BLaER1 (cell line): ENCODE measurements around the gene AWAT2.

Experiments
- H3K27ac ChIP-seq: shearing (Covaris generic); formaldehyde crosslinking; 2 replicates; pipeline ENCODE4 v1.8.1; 2022
- H3K27me3 ChIP-seq: shearing (Covaris generic); formaldehyde crosslinking; 2 replicates; pipeline ENCODE4 v1.8.1; 2022
- H3K36me3 ChIP-seq: shearing (Covaris generic); formaldehyde crosslinking; 2 replicates; pipeline ENCODE4 v1.8.1; 2022
- H3K4me1 ChIP-seq: shearing (Covaris generic); formaldehyde crosslinking; 2 replicates; pipeline ENCODE4 v1.8.1; 2022
- H3K4me2 ChIP-seq: shearing (Covaris generic); formaldehyde crosslinking; 2 replicates; pipeline ENCODE4 v1.8.1; 2022
- H3K4me3 ChIP-seq: shearing (Covaris generic); formaldehyde crosslinking; 2 replicates; pipeline ENCODE4 v1.8.1; 2022
- H3K9ac ChIP-seq: shearing (Covaris generic); formaldehyde crosslinking; 2 replicates; pipeline ENCODE4 v1.8.1; 2022
- H3K9me3 ChIP-seq: shearing (Covaris generic); formaldehyde crosslinking; 2 replicates; pipeline ENCODE4 v1.8.1; 2022
- H4K20me1 ChIP-seq: shearing (Covaris generic); formaldehyde crosslinking; 2 replicates; pipeline ENCODE4 v1.8.1; 2022
- Cebpa-rat ChIP-seq: shearing (Covaris generic); IDR thresholded peaks from 2 replicates; pipeline ENCODE4 v1.8.1; 2022

Gene AWAT2

DNA sequence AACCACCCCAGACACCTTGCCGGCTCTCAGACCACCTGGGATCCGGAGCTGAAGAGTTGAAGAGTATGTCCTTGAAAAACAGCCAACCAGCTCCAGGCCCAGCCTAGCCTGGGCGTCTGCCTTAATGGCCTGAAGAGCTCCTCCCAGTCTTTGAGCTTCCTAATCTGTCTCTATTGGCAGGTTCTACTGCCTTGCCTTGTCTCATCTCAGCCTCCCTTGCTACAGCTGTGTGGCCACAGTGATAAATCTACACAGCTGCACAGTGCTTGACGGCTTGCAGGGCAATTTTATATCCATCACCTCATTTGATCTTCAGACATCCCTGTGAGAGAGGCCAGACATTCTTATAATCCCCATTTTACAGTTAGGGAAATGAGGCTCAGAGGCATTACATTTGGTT is 19.9 kb downstream of the AWAT2 start:
- H3K4me3 ChIP-seq: no peak overlapping the region
- no peak overlapping the region for H3K4me2 ChIP-seq
- H3K9me3 ChIP-seq: no peaks in the 10 kb centered on the region
- TF ChIP-seq Cebpa-rat: no peak
- H4K20me1 ChIP-seq: no peaks in the 10 kb centered on the region; the same call in 1 of the 2 replicates
- no peak overlapping the region for H3K9ac ChIP-seq
- H3K27me3 ChIP-seq: peaks cover 78% of the 10 kb centered on the region
- no peak overlapping the region for H3K27ac ChIP-seq
- H3K36me3 ChIP-seq: no peaks in the 10 kb centered on the region
- peaks cover 50% of the 10 kb centered on the region for H3K4me1 ChIP-seq

DNA sequence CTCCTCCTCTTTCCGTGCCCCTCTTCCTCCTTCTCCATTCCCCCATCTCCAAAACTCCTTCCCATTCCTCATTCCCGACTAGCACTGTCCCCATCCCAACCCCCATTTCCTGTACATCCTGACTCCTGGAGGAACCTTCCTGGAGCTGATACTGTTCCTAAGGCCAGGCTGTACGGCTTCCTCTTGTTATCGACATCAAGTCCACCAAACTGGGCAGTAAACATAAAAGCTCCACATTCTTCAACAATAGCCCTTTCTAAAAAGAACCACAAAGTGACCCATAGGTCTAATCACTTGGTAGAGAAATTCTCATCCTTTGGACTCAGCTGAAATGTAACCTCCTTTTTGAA is 22.9 kb downstream of the AWAT2 start:
- H3K27ac ChIP-seq: no peak overlapping the region
- H3K4me2 ChIP-seq: no peak overlapping the region
- no peak overlapping the region for H3K9ac ChIP-seq
- H3K27me3 ChIP-seq: peaks cover 90% of the 10 kb centered on the region
- no peaks in the 10 kb centered on the region; the same call in 1 of the 2 replicates for H4K20me1 ChIP-seq
- peaks cover 23% of the 10 kb centered on the region for H3K4me1 ChIP-seq
- H3K4me3 ChIP-seq: no peak overlapping the region
- H3K36me3 ChIP-seq: no peaks in the 10 kb centered on the region
- no peaks in the 10 kb centered on the region for H3K9me3 ChIP-seq
- TF ChIP-seq Cebpa-rat: no peak

DNA sequence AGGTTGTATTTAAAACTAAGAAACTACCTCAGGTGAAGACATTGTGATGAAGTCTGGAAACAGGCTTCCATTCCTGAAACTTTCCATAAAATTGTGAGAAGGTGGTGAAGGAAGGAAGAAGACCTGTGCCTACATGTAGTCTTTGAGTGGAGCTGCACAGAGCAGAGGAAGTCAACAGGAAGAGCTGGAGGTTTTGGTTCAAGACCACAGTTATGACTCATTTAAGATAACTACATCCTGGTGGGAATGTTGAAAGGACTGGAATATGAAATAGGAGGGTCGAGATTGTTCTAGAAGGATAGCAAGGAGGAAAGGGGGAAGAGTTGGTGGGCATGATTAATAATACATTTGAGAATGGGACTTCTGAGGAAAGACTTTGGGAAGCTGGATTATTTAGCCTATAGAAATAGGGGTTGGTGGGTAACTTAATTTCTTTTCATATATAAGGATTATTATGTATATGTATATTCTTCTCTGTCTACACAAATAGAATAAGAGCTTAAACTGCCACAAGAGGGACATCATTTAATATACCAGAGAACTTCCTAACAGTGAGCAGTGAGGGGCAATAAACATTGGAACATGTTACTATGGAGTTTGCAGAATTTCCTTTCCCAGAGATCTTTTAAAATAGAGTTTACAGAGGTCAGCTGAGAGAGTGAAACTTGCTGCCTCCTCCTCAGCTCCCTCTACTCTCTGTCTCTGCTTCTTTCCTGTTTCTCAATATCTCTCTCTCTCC is 23.5 kb downstream of the AWAT2 start:
- no peak overlapping the region for H3K9ac ChIP-seq
- H4K20me1 ChIP-seq: no peaks in the 10 kb centered on the region; the same call in 1 of the 2 replicates
- H3K4me2 ChIP-seq: peak overlapping the region; percentile 23
- peaks cover 91% of the 10 kb centered on the region for H3K27me3 ChIP-seq
- H3K4me1 ChIP-seq: peaks cover 18% of the 10 kb centered on the region
- H3K36me3 ChIP-seq: no peaks in the 10 kb centered on the region
- no peaks in the 10 kb centered on the region for H3K9me3 ChIP-seq
- no peak overlapping the region for H3K4me3 ChIP-seq
- no peak for TF ChIP-seq Cebpa-rat
- no peak overlapping the region for H3K27ac ChIP-seq

DNA sequence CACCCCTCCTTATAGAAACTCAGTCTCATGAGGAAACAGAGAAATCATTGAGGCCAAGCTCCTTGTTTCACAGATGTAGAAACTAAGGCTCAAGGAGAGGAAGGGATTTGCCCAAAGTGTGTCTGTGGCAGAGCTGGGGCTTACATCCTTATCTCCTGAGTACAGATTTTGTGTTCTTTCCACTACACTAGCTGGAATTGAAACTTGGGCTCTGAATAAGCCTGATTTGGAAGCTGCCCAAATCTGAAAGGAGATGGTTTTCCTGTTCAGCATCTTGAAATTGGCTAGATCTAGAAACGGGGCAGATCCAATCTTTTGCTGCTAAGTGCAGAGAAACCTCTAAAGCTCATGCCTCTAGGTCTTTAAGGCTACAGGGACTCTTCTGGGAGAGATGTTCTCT is 24.3 kb downstream of the AWAT2 start:
- no peak overlapping the region for H3K4me3 ChIP-seq
- no peak overlapping the region for H3K9ac ChIP-seq
- TF ChIP-seq Cebpa-rat: no peak
- no peak overlapping the region for H3K27ac ChIP-seq
- no peaks in the 10 kb centered on the region for H3K9me3 ChIP-seq
- no peaks in the 10 kb centered on the region; the same call in 1 of the 2 replicates for H4K20me1 ChIP-seq
- peaks cover 15% of the 10 kb centered on the region for H3K4me1 ChIP-seq
- H3K27me3 ChIP-seq: peaks cover 89% of the 10 kb centered on the region
- H3K36me3 ChIP-seq: no peaks in the 10 kb centered on the region
- peak overlapping the region; percentile 23 for H3K4me2 ChIP-seq

DNA sequence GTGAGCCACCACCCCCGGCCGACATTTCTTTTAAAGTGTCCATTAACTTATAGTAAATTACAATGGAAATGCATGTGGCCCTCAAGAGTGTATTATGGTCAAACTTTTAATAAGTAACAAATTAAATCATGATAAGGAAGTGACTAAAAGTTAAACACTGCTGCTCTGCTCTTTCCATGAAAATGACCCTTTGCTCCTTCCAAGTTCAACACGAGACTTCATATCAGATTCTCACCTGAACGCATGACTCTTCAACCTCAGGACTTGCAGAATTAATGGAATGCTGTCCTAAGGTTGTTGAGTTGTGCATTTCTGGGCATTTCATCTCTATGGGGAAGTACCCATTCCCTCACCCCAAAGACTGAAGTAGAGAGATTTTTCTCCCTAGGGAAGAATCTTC is 27.1 kb downstream of the AWAT2 start:
- H3K9ac ChIP-seq: no peak overlapping the region
- peaks cover 66% of the 10 kb centered on the region for H3K27me3 ChIP-seq
- no peaks in the 10 kb centered on the region for H3K36me3 ChIP-seq
- no peak overlapping the region for H3K4me3 ChIP-seq
- H4K20me1 ChIP-seq: no peaks in the 10 kb centered on the region
- H3K4me2 ChIP-seq: no peak overlapping the region
- peaks cover 15% of the 10 kb centered on the region for H3K4me1 ChIP-seq
- H3K9me3 ChIP-seq: peaks cover 15% of the 10 kb centered on the region; the same call in 1 of the 2 replicates
- TF ChIP-seq Cebpa-rat: no peak
- no peak overlapping the region for H3K27ac ChIP-seq

DNA sequence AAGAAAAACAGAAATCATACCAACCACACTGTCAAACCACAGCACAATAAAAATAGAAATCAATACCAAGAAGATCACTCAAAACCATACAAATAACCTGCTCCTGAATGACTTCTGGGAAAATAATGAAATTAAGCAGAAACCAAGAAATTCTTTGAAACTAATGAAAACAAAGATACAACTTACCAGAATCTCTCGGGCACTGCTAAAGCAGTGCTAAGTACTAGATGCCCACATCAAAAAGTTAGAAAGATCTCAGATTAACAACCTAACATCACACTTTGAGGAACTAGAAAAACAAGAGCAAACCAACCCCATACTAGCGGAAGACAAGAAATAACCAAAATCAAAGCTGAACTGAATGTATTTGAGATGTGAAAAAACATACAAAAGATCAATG is 33.2 kb downstream of the AWAT2 start:
- peaks cover 15% of the 10 kb centered on the region; the same call in 1 of the 2 replicates for H3K9me3 ChIP-seq
- no peaks in the 10 kb centered on the region for H4K20me1 ChIP-seq
- TF ChIP-seq Cebpa-rat: no peak
- H3K36me3 ChIP-seq: no peaks in the 10 kb centered on the region
- no peaks in the 10 kb centered on the region for H3K4me1 ChIP-seq
- H3K4me2 ChIP-seq: no peak overlapping the region
- no peak overlapping the region for H3K9ac ChIP-seq
- H3K27me3 ChIP-seq: peaks cover 65% of the 10 kb centered on the region
- no peak overlapping the region for H3K4me3 ChIP-seq
- no peak overlapping the region for H3K27ac ChIP-seq

DNA sequence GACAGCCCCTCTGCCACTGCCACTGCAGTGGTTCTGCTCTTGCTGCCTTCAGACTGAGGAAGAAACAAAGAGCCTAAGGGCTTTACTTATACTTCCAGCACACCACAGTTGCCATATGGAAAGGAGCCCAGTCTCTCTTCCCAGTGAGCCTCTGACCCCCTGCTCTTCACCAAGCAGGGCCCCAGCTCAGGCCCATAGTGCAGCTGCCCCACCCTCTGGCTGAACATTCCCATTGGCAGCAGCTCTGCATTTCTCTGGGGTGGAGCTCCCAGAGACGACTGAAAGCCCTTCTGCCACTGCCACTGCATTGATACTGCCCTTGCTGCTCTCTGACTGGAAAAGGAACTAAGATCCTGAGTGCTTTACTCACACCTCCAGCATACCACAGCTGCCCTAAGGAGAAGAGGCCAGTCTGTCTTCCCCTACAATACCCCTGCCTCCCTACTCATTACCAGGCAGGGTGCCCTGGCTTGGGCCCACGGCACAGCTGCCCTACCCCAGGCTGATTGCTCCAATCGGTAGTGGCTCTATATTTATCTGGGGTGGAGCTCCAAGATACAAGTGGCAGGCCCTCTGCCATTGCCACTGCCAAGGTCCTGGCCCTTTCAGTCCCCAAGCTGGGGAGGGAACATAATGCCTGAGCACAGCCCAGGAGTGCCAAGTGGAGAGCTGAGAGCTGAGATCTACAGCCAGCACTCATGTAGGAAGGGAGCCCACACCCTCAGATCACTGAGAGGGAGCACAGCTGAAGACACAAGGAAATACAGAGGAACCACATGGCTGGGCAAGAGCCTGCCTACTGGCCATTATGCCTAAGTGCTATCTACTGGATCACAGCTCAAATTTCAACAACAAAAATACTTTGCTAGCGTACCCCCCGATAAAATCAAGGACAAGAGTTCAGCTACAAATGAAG is 36.0 kb downstream of the AWAT2 start:
- peaks cover 78% of the 10 kb centered on the region for H3K27me3 ChIP-seq
- peaks cover 9% of the 10 kb centered on the region; the same call in 1 of the 2 replicates for H3K9me3 ChIP-seq
- no peak overlapping the region for H3K27ac ChIP-seq
- no peak overlapping the region for H3K4me3 ChIP-seq
- H4K20me1 ChIP-seq: no peaks in the 10 kb centered on the region
- no peaks in the 10 kb centered on the region for H3K36me3 ChIP-seq
- H3K4me1 ChIP-seq: no peaks in the 10 kb centered on the region
- H3K9ac ChIP-seq: no peak overlapping the region
- no peak overlapping the region for H3K4me2 ChIP-seq
- no peak for TF ChIP-seq Cebpa-rat

DNA sequence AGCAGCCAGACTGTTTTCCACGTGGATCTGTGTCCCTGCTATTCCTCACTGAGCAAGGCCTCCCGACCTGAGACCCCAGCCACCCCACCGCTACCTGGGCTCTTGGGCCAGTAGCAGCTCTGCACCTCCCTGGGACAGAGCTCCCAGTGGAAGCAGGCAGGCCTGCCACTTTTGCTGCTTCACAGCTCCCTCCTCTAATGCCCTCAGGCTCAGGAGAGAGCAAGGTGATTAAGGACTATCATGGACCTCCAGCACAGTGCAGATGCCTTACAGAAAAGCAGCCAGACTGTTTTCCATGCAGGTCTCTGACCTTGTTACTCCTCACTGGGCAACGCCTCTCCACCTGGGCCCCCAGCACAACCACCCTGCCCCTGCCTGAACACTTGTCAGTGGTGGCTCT is 37.0 kb downstream of the AWAT2 start:
- no peak for TF ChIP-seq Cebpa-rat
- no peaks in the 10 kb centered on the region for H4K20me1 ChIP-seq
- no peak overlapping the region for H3K4me3 ChIP-seq
- H3K27ac ChIP-seq: no peak overlapping the region
- no peak overlapping the region for H3K4me2 ChIP-seq
- no peaks in the 10 kb centered on the region for H3K36me3 ChIP-seq
- H3K9me3 ChIP-seq: no peaks in the 10 kb centered on the region
- no peak overlapping the region for H3K9ac ChIP-seq
- H3K4me1 ChIP-seq: no peaks in the 10 kb centered on the region
- peaks cover 81% of the 10 kb centered on the region for H3K27me3 ChIP-seq

DNA sequence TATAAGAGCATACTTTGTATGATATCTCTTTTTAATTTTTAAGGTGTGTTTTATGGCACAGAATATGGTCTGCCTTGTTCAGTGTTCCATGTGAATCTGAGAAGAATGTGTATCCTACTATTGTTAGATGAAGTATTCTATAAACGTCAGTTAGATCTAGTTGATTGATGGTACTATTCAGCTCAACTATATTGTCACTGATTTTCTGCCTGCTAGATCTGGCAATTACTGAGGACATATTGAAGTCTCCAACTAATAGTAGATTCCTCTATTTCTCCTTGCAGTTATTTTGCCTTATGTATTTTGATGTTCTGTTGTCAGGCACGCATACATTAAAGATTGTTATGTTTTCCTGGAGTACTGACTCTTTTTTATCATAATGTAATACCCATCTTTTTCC is 39.8 kb downstream of the AWAT2 start:
- Histone ChIP-seq H3K4me2 (no peak overlapping the region), H3K27me3 (peaks cover 68% of the 10 kb centered on the region), H4K20me1 (no peaks in the 10 kb centered on the region), H3K36me3 (no peaks in the 10 kb centered on the region), H3K27ac (no peak overlapping the region), H3K4me1 (no peaks in the 10 kb centered on the region), H3K9me3 (no peaks in the 10 kb centered on the region; the same call in 1 of the 2 replicates), H3K4me3 (no peak overlapping the region), H3K9ac (no peak overlapping the region)
- TF ChIP-seq Cebpa-rat: no peak

DNA sequence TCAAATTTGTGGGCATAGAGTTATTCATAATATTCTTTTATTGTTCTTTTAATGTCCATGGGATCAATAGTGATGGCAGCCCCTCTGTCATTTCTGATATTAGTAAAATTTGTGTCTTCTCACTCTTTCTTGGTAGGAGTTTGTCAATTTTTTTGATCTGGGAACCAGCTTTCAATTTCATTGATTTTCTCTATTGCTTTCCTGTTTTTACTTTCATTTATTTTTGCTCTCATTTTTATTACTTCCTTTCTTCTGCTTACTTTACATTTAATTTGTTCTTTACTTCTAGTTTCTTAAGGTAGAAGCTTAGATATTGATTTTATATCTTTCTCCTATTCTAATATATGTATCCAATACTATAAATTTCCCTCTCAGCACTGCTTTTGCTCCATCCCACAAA is 40.7 kb downstream of the AWAT2 start:
- Histone ChIP-seq H3K27me3 (peaks cover 64% of the 10 kb centered on the region), H4K20me1 (no peaks in the 10 kb centered on the region), H3K9ac (no peak overlapping the region), H3K27ac (no peak overlapping the region), H3K36me3 (no peaks in the 10 kb centered on the region), H3K4me2 (no peak overlapping the region), H3K9me3 (no peaks in the 10 kb centered on the region; the same call in 1 of the 2 replicates), H3K4me1 (no peaks in the 10 kb centered on the region), H3K4me3 (no peak overlapping the region)
- no peak for TF ChIP-seq Cebpa-rat
